GM12872 (cell line): Measurements from ENCODE around the gene EMC9.

Source experiments
- TF ChIP-seq, protein P1 (sequence below): IDR thresholded peaks from 3 replicates; pipeline ENCODE4 v1.5.1; 2011; ENCODE audit warnings: low read depth, mild to moderate bottlenecking, low read length, moderate library complexity; ENCODE audit not compliant: insufficient read depth

EMC9 gene

DNA sequence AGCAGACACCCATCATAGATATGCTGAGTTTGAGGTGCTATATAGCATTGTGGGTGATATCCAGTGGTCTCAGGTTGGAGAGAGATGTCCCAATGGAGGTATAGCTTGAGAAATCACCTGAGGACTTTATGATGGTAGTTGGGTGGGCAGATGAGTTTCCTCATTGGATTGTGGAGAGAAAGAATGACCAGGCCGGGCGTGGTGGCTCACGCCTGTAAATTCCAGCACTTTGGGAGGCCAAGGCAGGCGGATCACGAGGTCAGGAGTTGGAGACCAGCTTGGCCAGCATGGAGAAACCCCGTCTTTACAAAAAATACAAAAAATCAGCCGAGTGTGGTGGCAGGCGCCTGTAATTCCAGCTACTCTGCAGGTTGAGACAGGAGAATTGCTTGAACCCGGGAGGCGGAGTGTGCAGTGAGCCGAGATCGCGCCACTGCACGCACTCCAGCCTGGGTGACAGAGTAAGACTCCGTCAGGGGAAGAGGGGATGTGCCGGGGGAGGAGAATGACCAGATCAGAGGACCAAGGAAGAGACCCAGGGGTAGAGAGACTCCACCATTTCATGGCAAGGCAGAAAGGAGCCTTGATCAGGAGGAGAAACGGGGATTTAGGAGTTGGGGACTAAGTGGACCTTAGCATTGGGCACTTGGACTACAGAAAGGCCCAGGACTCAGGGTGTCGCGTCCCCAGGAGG lies 48.0 kb downstream of the EMC9 start:
- TF ChIP-seq, protein P1, sequence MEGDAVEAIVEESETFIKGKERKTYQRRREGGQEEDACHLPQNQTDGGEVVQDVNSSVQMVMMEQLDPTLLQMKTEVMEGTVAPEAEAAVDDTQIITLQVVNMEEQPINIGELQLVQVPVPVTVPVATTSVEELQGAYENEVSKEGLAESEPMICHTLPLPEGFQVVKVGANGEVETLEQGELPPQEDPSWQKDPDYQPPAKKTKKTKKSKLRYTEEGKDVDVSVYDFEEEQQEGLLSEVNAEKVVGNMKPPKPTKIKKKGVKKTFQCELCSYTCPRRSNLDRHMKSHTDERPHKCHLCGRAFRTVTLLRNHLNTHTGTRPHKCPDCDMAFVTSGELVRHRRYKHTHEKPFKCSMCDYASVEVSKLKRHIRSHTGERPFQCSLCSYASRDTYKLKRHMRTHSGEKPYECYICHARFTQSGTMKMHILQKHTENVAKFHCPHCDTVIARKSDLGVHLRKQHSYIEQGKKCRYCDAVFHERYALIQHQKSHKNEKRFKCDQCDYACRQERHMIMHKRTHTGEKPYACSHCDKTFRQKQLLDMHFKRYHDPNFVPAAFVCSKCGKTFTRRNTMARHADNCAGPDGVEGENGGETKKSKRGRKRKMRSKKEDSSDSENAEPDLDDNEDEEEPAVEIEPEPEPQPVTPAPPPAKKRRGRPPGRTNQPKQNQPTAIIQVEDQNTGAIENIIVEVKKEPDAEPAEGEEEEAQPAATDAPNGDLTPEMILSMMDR = no peak

DNA sequence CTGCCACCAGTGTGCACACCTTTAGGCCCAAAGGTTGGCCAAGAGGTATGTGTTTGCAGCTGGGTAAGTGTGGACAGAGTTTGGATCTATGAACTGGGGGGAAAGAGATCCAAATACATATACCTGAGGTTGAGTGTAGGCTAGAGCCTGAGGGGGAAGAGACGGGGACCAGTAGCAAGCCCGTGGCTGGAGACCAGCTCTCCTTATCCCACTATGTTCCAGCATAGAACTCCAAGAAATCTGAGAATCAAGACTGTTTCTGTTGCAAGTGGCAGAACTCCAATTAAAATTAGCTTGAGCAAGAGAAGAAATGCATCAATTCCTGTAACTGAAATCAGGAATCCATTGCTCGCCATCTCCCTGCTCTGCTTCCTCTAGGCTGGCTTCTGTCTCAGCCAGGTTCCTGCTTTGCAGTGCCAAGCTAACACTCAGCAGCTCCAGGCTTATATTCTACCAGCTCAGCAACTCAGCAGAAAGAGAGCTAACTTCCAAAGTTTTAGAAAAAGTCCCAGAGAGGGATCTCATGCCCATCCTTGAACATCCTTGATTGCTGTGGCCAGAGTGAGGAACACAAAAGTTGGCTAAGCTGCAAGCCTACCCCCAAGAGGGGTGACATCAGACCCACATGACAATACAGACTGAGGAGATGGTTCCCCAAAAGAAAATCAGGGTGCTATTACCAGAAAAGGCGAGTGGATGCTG lies 48.7 kb downstream of the EMC9 start:
- TF ChIP-seq, protein P1 = no peak

DNA sequence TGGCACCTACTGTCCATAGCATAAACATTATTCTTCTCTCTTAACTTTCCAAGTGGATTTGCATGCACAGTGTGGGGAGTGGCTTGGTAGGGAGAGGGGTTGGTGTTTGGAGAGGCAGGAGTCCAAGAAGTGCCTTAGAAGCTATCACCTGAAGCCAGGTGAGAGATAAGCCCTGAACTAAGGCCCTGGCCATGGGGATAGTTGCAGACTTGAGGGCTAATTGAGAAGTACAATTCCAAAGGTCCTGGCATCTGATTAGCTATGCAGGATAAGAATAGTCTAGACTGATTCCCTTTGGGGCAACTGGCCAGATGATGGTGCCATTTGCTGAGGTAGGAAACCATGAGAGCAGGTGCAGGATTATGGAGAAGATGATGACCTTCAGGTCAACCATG lies 49.3 kb downstream of the EMC9 start:
- TF ChIP-seq, protein P1 = no peak

DNA sequence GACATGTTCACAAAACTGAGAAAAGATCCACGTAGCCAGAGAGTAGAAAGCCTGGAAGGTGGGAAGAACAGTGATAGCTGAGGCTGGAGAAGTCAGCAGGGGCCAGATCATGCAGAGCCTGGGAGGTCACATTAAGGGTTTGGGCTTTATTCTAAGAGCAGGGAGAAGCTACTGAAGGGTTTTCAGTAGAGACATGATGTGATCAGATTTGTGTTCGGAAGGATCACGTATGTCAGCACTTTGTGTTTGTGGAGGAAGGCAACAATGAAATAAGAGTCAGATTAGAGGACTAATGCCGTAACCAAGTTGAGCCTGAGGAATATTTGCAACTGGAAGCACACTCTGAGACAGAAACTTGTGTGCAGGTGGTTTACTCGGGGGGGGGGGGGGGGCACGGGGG lies 51.5 kb downstream of the EMC9 start:
- TF ChIP-seq, protein P1 = no peak
